ENCODE measurements around the gene SSU72. TPM values are rescaled to one million over a fixed set of nuclear protein-coding genes. Genes with fewer than 3 reads are reported as not detected.

Gene SSU72
- polyA plus RNA-seq, 1 donor (not counting 4 experiments of a cell fraction or from before 2014, with no cell fraction given) = 79.7 TPM

DNA sequence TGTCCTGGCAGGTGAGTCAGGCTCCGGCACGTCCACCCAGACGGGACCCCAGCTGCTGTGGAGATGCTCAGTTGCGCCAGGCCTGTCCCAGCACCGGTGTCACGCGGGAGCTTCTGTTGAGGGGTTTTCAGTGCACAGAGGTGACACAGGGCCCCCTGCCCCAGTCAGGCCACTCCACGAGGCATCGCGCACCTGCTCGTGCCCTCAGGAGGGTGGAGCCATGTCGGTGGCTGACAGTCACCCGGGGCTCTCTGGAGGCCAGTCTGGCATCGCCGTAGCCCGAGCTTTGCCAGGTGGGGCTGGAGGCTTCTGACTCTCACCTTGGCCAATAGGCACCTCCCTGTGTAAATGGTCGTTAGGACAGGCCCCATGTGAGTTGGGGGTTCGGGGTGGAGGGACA, 45.3 kb downstream of the SSU72 start:
- dilution Hi-C loops (cut with MboI; ENCODE audit: extremely low pct_ligation_motif_present, low sequenced_read_pairs) = no loop called here
- no peaks in the 10 kb centered on the region for H3K9me1 ChIP-seq (ENCODE audit: control insufficient read depth, extremely low read depth, insufficient read depth, low read length)
- no peaks in the 10 kb centered on the region for H3K79me2 ChIP-seq (ENCODE audit: control insufficient read depth, insufficient read depth, low read length)
- H2AFZ ChIP-seq (ENCODE audit: control insufficient read depth, low read length) = no peak overlapping the region
- FAIRE-seq (no peak), DNase-seq (ENCODE audit: low read depth, low spot score) (no peak)
- no peaks in the 10 kb centered on the region for H3K4me1 ChIP-seq (ENCODE audit: control insufficient read depth, extremely low read depth, insufficient read depth, low read length)
- no peak overlapping the region for H3K27ac ChIP-seq (ENCODE audit: control insufficient read depth, insufficient read depth, low read length)
- H3K36me3 ChIP-seq (ENCODE audit: control insufficient read depth in 2 of 2, extremely low read depth in 1 of 2, insufficient read depth in 2 of 2, low read length in 2 of 2) = peaks cover 10 to 13% of the 10 kb centered on the region in 2 experiments
- H4K20me1 ChIP-seq (ENCODE audit: control insufficient read depth, extremely low read depth, insufficient read depth, low read length) = no peaks in the 10 kb centered on the region
- no peaks in the 10 kb centered on the region for H3K9me3 ChIP-seq (ENCODE audit: control insufficient read depth, low read depth, low read length)
- TF ChIP-seq, protein P1, sequence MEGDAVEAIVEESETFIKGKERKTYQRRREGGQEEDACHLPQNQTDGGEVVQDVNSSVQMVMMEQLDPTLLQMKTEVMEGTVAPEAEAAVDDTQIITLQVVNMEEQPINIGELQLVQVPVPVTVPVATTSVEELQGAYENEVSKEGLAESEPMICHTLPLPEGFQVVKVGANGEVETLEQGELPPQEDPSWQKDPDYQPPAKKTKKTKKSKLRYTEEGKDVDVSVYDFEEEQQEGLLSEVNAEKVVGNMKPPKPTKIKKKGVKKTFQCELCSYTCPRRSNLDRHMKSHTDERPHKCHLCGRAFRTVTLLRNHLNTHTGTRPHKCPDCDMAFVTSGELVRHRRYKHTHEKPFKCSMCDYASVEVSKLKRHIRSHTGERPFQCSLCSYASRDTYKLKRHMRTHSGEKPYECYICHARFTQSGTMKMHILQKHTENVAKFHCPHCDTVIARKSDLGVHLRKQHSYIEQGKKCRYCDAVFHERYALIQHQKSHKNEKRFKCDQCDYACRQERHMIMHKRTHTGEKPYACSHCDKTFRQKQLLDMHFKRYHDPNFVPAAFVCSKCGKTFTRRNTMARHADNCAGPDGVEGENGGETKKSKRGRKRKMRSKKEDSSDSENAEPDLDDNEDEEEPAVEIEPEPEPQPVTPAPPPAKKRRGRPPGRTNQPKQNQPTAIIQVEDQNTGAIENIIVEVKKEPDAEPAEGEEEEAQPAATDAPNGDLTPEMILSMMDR (optimal IDR thresholded peaks at IDR 0.05 in 1 of 3, IDR thresholded peaks at IDR 0.05 in 1 of 3, conservative IDR thresholded peaks at IDR 0.05 in 1 of 3; ENCODE audit: extremely low read depth in 1 of 3, insufficient read depth in 2 of 3, low read length in 3 of 3) = no peak
- TF ChIP-seq EZH2 (IDR thresholded peaks at IDR 0.05; ENCODE audit: low read length) = no peak
- no peaks in the 10 kb centered on the region for H3K27me3 ChIP-seq (ENCODE audit: control insufficient read depth, extremely low read depth, insufficient read depth, low read length)
- H3K4me2 ChIP-seq (ENCODE audit: control insufficient read depth, extremely low read depth, insufficient read depth, low read depth, low read length) = no peak overlapping the region
- H3K4me3 ChIP-seq (ENCODE audit: control insufficient read depth in 2 of 3, extremely low read depth in 1 of 3, insufficient read depth in 2 of 3, low read depth in 1 of 3, low read length in 3 of 3) = no peak overlapping the region
- no peak overlapping the region for H3K9ac ChIP-seq (ENCODE audit: control insufficient read depth, extremely low read depth, insufficient read depth, low read length)

DNA sequence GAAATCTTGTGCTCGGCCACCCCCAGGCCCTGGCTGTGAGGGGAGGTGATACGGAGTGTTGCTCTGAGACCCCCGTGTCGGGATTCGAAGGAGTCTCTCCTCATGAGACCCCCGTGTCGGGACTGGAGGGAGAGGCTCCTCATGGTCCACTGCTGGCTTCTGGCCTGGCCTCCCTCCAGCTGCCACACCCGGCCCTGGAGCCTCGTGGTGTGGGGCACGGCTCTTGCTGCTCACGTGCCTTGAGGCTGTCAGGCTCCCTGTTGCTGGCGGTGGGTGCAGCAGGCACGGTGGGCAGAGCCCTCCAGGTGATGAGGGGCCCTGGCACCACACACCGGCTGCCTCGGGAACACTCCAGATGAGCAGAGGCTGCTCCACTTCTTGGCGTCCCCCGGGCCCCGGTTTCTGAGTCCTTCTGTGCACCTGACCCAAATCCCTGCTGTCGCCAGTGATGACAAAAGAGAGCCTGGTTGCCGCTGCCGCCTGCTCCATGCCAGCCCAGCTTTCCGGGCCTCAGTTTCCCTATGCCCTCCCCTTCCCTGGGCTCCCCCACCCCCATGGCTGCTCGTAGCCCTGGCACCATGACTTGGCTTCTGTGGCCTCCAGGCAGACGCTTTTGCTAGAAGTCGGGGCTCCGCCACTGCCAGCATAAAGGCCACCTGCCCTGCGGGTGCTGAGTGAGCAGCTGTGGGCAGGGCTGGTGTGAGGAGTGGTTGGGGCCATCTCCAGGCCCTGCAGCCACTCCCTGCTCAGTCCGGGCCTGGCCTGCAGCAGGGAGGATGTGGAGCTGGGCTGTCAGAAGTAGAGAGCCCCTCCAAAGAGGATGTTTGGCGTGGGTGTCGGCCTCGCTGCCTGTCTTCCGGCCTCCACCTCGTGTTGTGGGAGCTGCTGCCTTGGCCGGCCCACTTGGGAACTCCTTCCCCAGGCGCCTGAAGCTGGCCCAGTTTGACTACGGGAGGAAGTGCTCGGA, 46.1 kb downstream of the SSU72 start:
- H4K20me1 ChIP-seq (ENCODE audit: control insufficient read depth, extremely low read depth, insufficient read depth, low read length) = no peaks in the 10 kb centered on the region
- no peak overlapping the region for H3K9ac ChIP-seq (ENCODE audit: control insufficient read depth, extremely low read depth, insufficient read depth, low read length)
- H3K27me3 ChIP-seq (ENCODE audit: control insufficient read depth, extremely low read depth, insufficient read depth, low read length) = no peaks in the 10 kb centered on the region
- DNase-seq (ENCODE audit: low read depth, low spot score) (no peak), FAIRE-seq (no peak)
- dilution Hi-C loops (cut with MboI; ENCODE audit: extremely low pct_ligation_motif_present, low sequenced_read_pairs) = no loop called here
- H2AFZ ChIP-seq (ENCODE audit: control insufficient read depth, low read length) = no peak overlapping the region
- no peak overlapping the region for H3K27ac ChIP-seq (ENCODE audit: control insufficient read depth, insufficient read depth, low read length)
- H3K36me3 ChIP-seq (ENCODE audit: control insufficient read depth in 2 of 2, extremely low read depth in 1 of 2, insufficient read depth in 2 of 2, low read length in 2 of 2) = peaks cover 11 to 13% of the 10 kb centered on the region in 2 experiments
- no peaks in the 10 kb centered on the region for H3K9me1 ChIP-seq (ENCODE audit: control insufficient read depth, extremely low read depth, insufficient read depth, low read length)
- H3K4me3 ChIP-seq (ENCODE audit: control insufficient read depth in 2 of 3, extremely low read depth in 1 of 3, insufficient read depth in 2 of 3, low read depth in 1 of 3, low read length in 3 of 3) = no peak overlapping the region
- no peaks in the 10 kb centered on the region for H3K4me1 ChIP-seq (ENCODE audit: control insufficient read depth, extremely low read depth, insufficient read depth, low read length)
- H3K79me2 ChIP-seq (ENCODE audit: control insufficient read depth, insufficient read depth, low read length) = no peaks in the 10 kb centered on the region
- no peaks in the 10 kb centered on the region for H3K9me3 ChIP-seq (ENCODE audit: control insufficient read depth, low read depth, low read length)
- no peak overlapping the region for H3K4me2 ChIP-seq (ENCODE audit: control insufficient read depth, extremely low read depth, insufficient read depth, low read depth, low read length)
- TF ChIP-seq, protein P1 (optimal IDR thresholded peaks at IDR 0.05 in 1 of 3, IDR thresholded peaks at IDR 0.05 in 1 of 3, conservative IDR thresholded peaks at IDR 0.05 in 1 of 3; ENCODE audit: extremely low read depth in 1 of 3, insufficient read depth in 2 of 3, low read length in 3 of 3) = no peak
- no peak for TF ChIP-seq EZH2 (IDR thresholded peaks at IDR 0.05; ENCODE audit: low read length)

Data from keratinocyte (primary cell).